SW480 (cell line): ENCODE results near the gene ABHD12.
"Not testable (repeated sequence)": the region's sequence is repeated elsewhere in the genome, so short reads cannot be mapped to it uniquely, and the experiment has no call there.

Source experiments
- DNase-seq: peaks from one replicate; pipeline ENCODE4 v3.0.0-alpha.2; 2016; ENCODE audit warnings: low spot score

Gene ABHD12

DNA sequence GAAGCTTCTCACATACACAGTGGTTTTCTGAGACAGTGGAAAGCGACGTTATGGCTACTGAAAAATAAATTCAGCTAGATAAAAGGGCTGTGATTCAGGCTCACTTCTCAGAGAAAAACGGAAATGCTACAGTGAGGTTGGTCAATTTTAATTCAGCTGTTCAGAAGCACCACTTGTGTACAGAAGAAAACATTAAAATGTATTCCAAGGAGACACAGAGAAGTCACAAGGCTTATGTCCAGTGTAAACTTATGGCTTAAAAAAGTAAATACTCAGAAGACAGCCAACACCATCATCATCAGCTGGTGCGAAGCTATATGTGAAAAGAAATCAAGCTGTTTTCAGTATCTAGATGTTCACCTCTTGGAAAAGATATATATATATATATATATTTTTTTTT lies 68.6 kb downstream of the ABHD12 start:
- no peak for DNase-seq

- no peak for DNase-seq
These were observed 69.3 kb downstream of the ABHD12 start for GRCh38 chr20:25321262-25321831.

DNA sequence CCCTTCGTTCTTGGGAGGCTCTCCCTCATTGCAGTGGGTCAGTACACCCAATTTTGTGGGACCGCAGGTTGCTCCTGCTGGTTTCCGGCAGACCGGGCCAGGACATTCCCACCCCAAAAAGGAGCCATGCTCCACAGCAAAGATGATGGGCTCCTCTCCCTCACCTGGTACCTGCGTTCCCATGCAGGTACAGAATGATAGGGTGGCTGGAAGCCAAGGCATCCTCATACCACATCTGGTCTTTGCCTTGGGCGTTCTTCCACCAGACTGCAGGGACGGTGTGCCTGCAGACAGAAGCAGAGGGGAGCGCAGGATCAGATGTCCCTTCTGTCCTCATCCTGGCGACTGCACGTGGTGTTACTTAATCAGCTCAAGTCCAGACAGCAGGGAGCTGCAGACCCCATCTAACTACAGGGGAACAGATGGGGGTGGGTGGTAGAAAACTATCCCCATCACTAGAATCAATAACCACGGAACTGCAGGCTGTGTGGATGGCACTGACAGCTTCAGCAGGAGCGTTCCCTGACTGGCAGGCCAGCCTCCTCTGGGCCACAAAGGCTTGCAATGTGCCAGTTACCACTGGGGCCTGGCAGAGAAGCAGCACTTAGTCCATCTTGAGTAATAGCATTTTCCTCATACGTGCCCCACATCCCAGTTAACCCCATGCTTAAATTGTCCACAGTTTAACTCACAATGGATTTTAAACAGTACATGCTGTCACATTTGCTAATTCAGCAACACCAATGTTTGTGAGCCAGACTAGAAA lies 70.4 kb downstream of the ABHD12 start:
- no peak for DNase-seq

DNA sequence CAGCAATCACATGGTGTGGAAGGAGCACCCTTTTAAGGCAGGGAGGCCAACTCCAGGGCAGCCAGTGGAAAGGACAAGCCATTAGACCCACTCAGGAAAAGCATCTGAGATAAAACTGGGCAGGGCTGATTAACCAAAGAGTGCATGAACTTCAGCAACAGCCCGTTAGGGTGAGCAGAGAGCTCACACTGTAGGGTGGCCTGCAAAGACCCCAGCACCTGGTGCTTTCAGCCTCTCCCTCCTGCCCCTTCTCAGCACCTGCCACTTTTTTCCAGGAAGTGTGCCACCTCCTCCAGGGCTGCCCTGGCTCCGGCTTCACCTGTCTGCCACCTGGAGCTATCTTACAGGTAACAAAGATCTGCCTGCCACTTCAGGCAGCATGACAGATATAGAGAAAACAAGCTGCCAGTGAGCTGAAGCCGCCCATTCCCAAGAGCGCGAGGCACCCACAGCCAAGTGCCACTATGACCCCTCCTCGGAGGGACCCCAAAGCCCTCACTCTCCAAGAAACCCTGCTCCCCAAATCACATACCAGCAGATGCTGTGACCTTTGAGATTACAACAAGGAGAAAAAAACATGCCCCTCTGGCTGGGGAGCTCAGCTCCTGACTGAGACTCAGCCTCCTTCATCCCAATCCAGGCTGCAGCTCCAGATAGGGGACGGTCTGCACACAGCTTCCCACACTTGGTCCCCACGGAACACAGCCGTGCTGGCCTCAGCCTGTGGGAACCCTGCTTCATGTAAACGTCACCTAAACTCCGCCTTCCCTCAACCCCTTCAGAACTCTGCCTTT lies 71.2 kb downstream of the ABHD12 start:
- DNase-seq = no peak

- no peak for DNase-seq
These were observed 72.0 kb downstream of the ABHD12 start for GRCh38 chr20:25318471-25319240.

- DNase-seq = no peak
These were observed 73.1 kb downstream of the ABHD12 start for GRCh38 chr20:25317351-25318075.

GRCh38 chr20:25316506-25317190 lies 74.0 kb downstream of the ABHD12 start:
- DNase-seq = no peak

GRCh38 chr20:25315418-25316210 lies 75.0 kb downstream of the ABHD12 start:
- DNase-seq = no peak

DNA sequence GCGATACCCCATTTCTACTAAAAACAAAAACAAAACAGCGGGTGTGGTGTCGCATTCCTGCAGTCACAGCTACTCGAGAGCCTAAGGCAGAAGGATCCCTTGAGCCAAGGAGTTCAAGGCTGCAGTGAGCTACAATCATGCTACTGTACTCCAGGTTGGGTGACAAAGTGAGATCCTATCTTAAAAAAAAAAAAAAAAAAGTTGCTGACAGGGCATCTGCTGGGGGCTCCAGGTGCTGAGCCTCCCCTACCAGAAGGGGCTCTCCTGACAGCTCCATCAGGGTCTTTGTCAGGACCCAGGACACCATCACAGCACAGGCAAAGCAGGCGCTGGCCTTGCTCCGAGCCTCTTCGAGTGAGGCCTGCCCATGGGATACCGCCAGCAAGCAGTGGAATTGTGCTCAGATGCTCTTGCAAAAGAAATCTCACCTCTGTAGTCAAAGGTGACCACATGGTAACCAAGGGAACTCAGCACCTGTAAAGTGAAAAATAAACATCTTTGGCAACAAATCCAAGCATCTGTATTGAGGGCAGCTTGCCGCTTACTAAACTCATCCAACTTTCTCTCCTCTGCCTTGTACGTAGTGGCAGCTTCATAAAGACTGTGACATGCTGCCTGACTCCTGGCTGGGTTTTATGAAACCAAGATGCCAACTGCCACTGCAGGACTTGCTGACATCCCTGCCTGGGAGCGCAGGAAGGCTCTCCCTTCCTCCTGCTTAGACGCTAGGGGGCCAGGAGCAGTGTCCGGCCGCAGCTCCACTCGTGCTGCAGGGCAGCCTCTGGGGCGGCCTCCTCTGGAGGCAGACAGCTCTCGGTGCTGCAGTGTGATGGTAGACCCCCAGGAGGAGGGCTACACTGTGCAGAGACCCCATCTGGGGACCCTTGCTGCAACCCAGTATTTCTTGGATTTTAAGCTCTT lies 75.9 kb downstream of the ABHD12 start:
- no peak for DNase-seq

- no peak for DNase-seq
These were observed 77.0 kb downstream of the ABHD12 start for GRCh38 chr20:25313593-25313992.

DNA sequence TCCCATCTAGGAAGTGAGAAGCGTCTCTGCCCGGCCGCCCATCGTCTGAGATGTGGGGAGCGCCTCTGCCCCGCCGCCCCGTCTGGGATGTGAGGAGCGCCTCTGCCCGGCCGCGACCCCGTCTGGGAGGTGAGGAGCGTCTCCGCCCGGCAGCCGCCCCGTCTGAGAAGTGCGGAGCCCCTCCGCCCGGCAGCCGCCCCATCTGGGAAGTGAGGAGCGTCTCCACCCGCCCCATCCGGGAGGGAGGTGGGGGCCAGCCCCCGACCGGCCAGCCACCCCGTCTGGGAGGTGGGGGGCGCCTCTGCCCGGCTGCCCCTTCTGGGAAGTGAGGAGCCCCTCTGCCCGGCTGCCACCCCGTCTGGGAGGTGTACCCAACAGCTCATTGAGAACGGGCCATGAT lies 77.9 kb downstream of the ABHD12 start:
- DNase-seq = not testable (repeated sequence)

- DNase-seq = no peak
These were observed 79.5 kb downstream of the ABHD12 start for GRCh38 chr20:25310921-25311728.

DNA sequence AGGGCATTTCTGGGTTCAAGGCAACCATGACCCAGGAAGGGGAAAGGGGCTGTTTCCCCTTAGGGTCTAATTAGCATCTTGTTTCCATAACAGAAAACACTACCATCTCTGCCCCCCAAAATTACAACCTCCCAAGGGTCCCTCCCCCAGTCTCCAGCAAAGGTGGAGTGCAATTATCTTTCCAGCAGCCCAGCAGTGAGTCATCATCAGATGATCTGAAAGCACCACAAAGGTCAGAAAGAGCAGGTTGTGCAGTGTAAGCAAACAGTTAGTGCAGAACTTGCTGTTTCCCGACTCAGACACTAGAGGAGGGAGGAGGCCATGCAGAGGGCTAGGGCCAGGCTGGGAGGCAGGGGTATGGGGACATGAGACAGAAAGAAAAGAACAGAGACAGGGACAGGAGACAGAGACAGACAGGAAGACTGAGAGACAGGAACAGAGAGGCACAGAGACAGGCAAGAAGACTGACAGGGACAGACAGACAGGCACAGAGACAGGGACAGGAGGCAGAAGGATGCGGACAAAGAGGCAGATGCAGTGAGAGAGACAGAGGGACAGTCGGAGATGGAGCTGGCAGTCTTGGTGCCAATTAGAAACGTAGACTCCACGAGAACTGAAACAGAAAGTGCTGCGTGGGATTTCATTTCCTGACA lies 80.2 kb downstream of the ABHD12 start:
- DNase-seq = peak; percentile 99

GRCh38 chr20:25309395-25310267 lies 81.0 kb downstream of the ABHD12 start:
- peak; percentile 94 for DNase-seq

GRCh38 chr20:25308671-25309394 lies 81.8 kb downstream of the ABHD12 start:
- DNase-seq = peak; percentile 72

- DNase-seq = no peak
These were observed 82.5 kb downstream of the ABHD12 start for GRCh38 chr20:25308083-25308491.
